ENCODE measurements around the gene UFL1. TPM values are rescaled to one million over a fixed set of nuclear protein-coding genes. Genes with fewer than 3 reads are reported as not detected.

The UFL1 gene
- total and polyA plus RNA-seq, 2 donors (not counting 3 experiments of a cell fraction or from before 2014, with no cell fraction given): 3.4 to 18.3 TPM

GRCh38 chr6:96478695-96479094 lies 42.9 kb upstream of the UFL1 start:
- FAIRE-seq (no peak), DNase-seq (ENCODE audit: low read depth, low spot score) (no peak)
- Histone ChIP-seq H3K9me3 (replicated peaks; ENCODE audit: control insufficient read depth, insufficient read depth, low read length) (no peaks in the 10 kb centered on the region), H3K27ac (ENCODE audit: insufficient read depth, low read depth, low read length) (no peak overlapping the region), H3K9me1 (replicated peaks; ENCODE audit: control insufficient read depth, extremely low read depth, insufficient read depth, low read length) (no peaks in the 10 kb centered on the region), H4K20me1 (replicated peaks; ENCODE audit: control insufficient read depth, extremely low read depth, insufficient read depth, low read length) (no peaks in the 10 kb centered on the region), H3K4me2 (ENCODE audit: insufficient read depth, low read length) (no peak overlapping the region), H3K4me3 (replicated peaks in 1 of 3; ENCODE audit: insufficient read depth in 1 of 3, low read depth in 1 of 3, low read length in 3 of 3) (no peak overlapping the region), H3K79me2 (ENCODE audit: control insufficient read depth, insufficient read depth, low read length) (no peaks in the 10 kb centered on the region), H2AFZ (ENCODE audit: low read depth, low read length) (no peak overlapping the region), H3K4me1 (ENCODE audit: control insufficient read depth, extremely low read depth, insufficient read depth, low read length) (no peaks in the 10 kb centered on the region), H3K36me3 (ENCODE audit: control insufficient read depth in 2 of 2, extremely low read depth in 1 of 2, insufficient read depth in 2 of 2, low read length in 2 of 2) (no peaks in the 10 kb centered on the region), H3K9ac (replicated peaks; ENCODE audit: extremely low read depth, insufficient read depth, low read length) (no peak overlapping the region), H3K27me3 (ENCODE audit: control insufficient read depth in 2 of 2, insufficient read depth in 2 of 2, low read length in 2 of 2) (no peaks in the 10 kb centered on the region)
- no peak for TF ChIP-seq EZH2 (IDR thresholded peaks at IDR 0.05; ENCODE audit: borderline replicate concordance, low read depth, low read length, severe bottlenecking)
- TF ChIP-seq, protein P1, sequence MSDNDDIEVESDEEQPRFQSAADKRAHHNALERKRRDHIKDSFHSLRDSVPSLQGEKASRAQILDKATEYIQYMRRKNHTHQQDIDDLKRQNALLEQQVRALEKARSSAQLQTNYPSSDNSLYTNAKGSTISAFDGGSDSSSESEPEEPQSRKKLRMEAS (IDR thresholded peaks at IDR 0.05; ENCODE audit: insufficient read depth, insufficient read length): no peak
- no peak for TF ChIP-seq MYC (IDR thresholded peaks at IDR 0.05; ENCODE audit: low read depth, low read length)
- CTCF ChIA-PET: no interaction called here
- POLR2A ChIA-PET: no interaction called here
- no TSS peak for BruUV-seq (replicated peaks)
- dilution Hi-C loops (cut with MboI; ENCODE audit: extremely low pct_ligation_motif_present, low sequenced_read_pairs) (no loop called here), intact Hi-C loops (cut with micrococcal nuclease) (no loop called here)

- dilution Hi-C loops (cut with MboI; ENCODE audit: extremely low pct_ligation_motif_present, low sequenced_read_pairs): no loop called here
- Histone ChIP-seq H3K79me2 (ENCODE audit: control insufficient read depth, insufficient read depth, low read length) (no peaks in the 10 kb centered on the region), H3K27me3 (ENCODE audit: control insufficient read depth in 2 of 2, insufficient read depth in 2 of 2, low read length in 2 of 2) (no peaks in the 10 kb centered on the region), H3K4me1 (ENCODE audit: control insufficient read depth, extremely low read depth, insufficient read depth, low read length) (no peaks in the 10 kb centered on the region), H3K36me3 (ENCODE audit: control insufficient read depth in 2 of 2, extremely low read depth in 1 of 2, insufficient read depth in 2 of 2, low read length in 2 of 2) (no peaks in the 10 kb centered on the region), H3K4me3 (replicated peaks in 1 of 3; ENCODE audit: insufficient read depth in 1 of 3, low read depth in 1 of 3, low read length in 3 of 3) (no peak overlapping the region), H3K4me2 (ENCODE audit: insufficient read depth, low read length) (no peak overlapping the region), H2AFZ (ENCODE audit: low read depth, low read length) (no peak overlapping the region), H3K9me1 (replicated peaks; ENCODE audit: control insufficient read depth, extremely low read depth, insufficient read depth, low read length) (no peaks in the 10 kb centered on the region), H3K27ac (ENCODE audit: insufficient read depth, low read depth, low read length) (no peak overlapping the region), H3K9me3 (replicated peaks; ENCODE audit: control insufficient read depth, insufficient read depth, low read length) (peaks cover 3% of the 10 kb centered on the region), H4K20me1 (replicated peaks; ENCODE audit: control insufficient read depth, extremely low read depth, insufficient read depth, low read length) (no peaks in the 10 kb centered on the region), H3K9ac (replicated peaks; ENCODE audit: extremely low read depth, insufficient read depth, low read length) (no peak overlapping the region)
- DNase-seq (ENCODE audit: low read depth, low spot score) (no peak), FAIRE-seq (no peak)
- intact Hi-C loops (cut with micrococcal nuclease): no loop called here
- POLR2A ChIA-PET: no interaction called here
- CTCF ChIA-PET: no interaction called here
- no peak for TF ChIP-seq POLR2AphosphoS5 (IDR thresholded peaks at IDR 0.05; ENCODE audit: insufficient read depth, low read depth, low read length)
- TF ChIP-seq FOS (IDR thresholded peaks at IDR 0.05; ENCODE audit: borderline replicate concordance, insufficient read depth, low read length): no peak
- TF ChIP-seq JUN (IDR thresholded peaks at IDR 0.05; ENCODE audit: borderline replicate concordance, insufficient read depth, insufficient read length, low read depth): no peak
- TF ChIP-seq GATA2 (IDR thresholded peaks at IDR 0.05; ENCODE audit: insufficient read depth, insufficient read length, low read depth, low read length): no peak
- BruUV-seq (replicated peaks): no TSS peak
Observed at GRCh38 chr6:96491926-96492325, 29.7 kb upstream of the UFL1 start.

All from endothelial cell of umbilical vein (primary cell).